ENCODE measurements around the gene PRELP. TPM values are rescaled to one million over a fixed set of nuclear protein-coding genes. Genes with fewer than 3 reads are reported as not detected.
"Not testable (repeated sequence)": the region's sequence is repeated elsewhere in the genome, so short reads cannot be mapped to it uniquely, and the experiment has no call there.

PRELP gene
- total RNA-seq, 6 experiments from 2014 or later = 3.8 to 10.8 (median 5.4) TPM

DNA sequence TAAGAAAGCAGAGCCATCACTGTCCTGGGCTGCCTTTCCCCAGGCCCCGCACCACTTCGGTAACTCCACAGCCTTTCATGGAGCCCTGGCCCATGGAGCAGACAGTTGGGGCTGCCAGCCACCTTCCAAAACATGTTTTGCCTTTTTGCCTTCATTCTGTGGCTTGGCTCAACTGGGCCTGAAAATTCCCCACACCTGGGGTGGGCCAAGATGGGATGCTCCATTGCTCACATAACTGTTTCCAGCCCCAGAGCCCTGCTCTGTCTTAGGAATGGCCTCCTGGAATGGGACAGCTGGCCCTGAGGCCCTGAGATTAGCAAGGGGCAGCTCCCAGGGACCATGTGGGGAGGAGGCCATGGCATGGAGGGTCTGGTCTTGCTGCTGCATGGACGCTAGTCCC lies 10.9 kb upstream of the PRELP start:
- Histone ChIP-seq H3K4me1 (no peaks in the 10 kb centered on the region), H3K27me3 (no peaks in the 10 kb centered on the region), H3K36me3 (no peaks in the 10 kb centered on the region), H3K4me3 (no peak overlapping the region), H3K27ac (no peak overlapping the region), H3K9me3 (no peaks in the 10 kb centered on the region)
- TF ChIP-seq, protein P1, sequence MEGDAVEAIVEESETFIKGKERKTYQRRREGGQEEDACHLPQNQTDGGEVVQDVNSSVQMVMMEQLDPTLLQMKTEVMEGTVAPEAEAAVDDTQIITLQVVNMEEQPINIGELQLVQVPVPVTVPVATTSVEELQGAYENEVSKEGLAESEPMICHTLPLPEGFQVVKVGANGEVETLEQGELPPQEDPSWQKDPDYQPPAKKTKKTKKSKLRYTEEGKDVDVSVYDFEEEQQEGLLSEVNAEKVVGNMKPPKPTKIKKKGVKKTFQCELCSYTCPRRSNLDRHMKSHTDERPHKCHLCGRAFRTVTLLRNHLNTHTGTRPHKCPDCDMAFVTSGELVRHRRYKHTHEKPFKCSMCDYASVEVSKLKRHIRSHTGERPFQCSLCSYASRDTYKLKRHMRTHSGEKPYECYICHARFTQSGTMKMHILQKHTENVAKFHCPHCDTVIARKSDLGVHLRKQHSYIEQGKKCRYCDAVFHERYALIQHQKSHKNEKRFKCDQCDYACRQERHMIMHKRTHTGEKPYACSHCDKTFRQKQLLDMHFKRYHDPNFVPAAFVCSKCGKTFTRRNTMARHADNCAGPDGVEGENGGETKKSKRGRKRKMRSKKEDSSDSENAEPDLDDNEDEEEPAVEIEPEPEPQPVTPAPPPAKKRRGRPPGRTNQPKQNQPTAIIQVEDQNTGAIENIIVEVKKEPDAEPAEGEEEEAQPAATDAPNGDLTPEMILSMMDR (IDR thresholded peaks at IDR 0.05) = no peak
- no peak for TF ChIP-seq POLR2A (IDR thresholded peaks at IDR 0.05)
- ATAC-seq = no peak
- no peak for DNase-seq
- no CpG with 5 or more reads among the region's 3 CpGs for WGBS (ENCODE audit: insufficient coverage, low coverage, low lambda C conversion rate, missing lambda C conversion rate)
- intact Hi-C loops (cut with DNase I) = no loop called here

- whole genome bisulfite sequencing (ENCODE audit: insufficient coverage, low coverage, low lambda C conversion rate, missing lambda C conversion rate) = 76% methylated on average over 6 of the region's 11 CpGs
- no peaks in the 10 kb centered on the region for H3K27me3 ChIP-seq
- ATAC-seq (peak in 1 of 4 donors; percentile 7), DNase-seq (no peak)
- peak overlapping the region in 1 of 3 donors; percentile 3 for H3K27ac ChIP-seq
- TF ChIP-seq, protein P1 (IDR thresholded peaks at IDR 0.05) = no peak
- TF ChIP-seq POLR2A (IDR thresholded peaks at IDR 0.05) = no peak
- H3K4me3 ChIP-seq = no peak overlapping the region
- no peaks in the 10 kb centered on the region for H3K4me1 ChIP-seq
- intact Hi-C loops (cut with DNase I) = no loop called here
- no peaks in the 10 kb centered on the region for H3K9me3 ChIP-seq
- H3K36me3 ChIP-seq = no peaks in the 10 kb centered on the region
These were observed 10.3 kb upstream of the PRELP start for GRCh38 chr1:203465146-203465798.

DNA sequence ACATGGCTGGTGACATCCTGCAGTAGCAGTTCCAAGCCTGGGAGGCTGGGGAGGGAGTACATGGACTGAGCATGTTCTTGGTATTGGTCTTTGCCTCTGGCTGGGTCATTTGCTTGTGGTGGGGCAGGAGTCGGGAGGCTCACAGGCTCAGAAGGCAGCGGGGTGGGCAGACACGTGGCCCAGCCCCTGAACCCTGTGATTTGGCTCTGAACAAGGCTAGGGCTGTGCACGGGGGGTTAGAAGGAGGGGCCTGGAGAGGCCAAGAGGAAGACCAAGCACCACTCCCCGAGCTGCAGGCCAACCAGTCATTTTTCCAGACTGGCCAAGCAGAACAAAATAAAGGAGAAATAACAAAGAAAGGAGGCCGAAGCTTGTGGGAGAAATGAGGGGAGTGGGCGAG lies 9.7 kb upstream of the PRELP start:
- intact Hi-C loops (cut with DNase I) = no loop called here
- H3K27me3 ChIP-seq = no peaks in the 10 kb centered on the region
- WGBS (ENCODE audit: insufficient coverage, low coverage, low lambda C conversion rate, missing lambda C conversion rate) = 50% methylated on average over 5 of the region's 7 CpGs
- no peaks in the 10 kb centered on the region for H3K4me1 ChIP-seq
- H3K36me3 ChIP-seq = no peaks in the 10 kb centered on the region
- TF ChIP-seq POLR2A (IDR thresholded peaks at IDR 0.05) = no peak
- TF ChIP-seq, protein P1 (IDR thresholded peaks at IDR 0.05) = no peak
- no peak overlapping the region for H3K4me3 ChIP-seq
- ATAC-seq (peak in 3 of 4 donors; percentile 13 to 47 (median 20)), DNase-seq (no peak)
- peak overlapping the region in 1 of 3 donors; percentile 3 for H3K27ac ChIP-seq
- no peaks in the 10 kb centered on the region for H3K9me3 ChIP-seq

DNA sequence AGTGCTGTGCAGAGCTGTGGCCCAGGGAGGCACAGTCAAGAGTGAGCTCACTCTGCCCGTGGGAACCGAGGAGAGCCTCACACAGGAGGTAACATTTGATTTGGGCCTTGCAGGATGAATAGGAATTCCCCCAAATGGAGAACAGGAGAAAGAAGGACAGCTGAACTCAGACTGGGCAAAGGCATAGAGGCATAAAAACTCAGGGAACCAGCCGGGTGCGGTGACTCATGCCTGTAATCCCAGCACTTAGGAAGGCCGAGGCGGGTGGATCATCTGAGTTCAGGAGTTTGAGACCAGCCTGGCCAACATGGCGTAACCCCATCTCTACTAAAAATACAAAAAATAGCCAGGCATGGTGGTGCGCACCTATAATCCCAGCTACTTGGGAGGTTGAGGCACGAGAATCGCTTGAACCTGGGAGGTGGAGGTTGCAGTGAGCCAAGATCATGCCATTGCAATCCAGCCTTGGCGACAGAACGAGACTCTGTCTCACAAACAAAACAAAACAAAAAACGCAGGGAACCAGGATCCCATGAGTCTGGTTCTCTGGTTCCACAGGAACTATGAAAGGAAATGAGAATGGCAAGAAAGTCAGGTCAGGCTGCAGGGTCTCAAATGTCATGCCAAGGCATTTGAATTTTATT lies 8.6 kb upstream of the PRELP start:
- intact Hi-C loops (cut with DNase I); H3K9me3 ChIP-seq; H3K27ac ChIP-seq; ATAC-seq; H3K4me1 ChIP-seq; H3K4me3 ChIP-seq; DNase-seq; H3K36me3 ChIP-seq; H3K27me3 ChIP-seq: not testable (repeated sequence)
- WGBS (ENCODE audit: insufficient coverage, low coverage, low lambda C conversion rate, missing lambda C conversion rate) = 78% methylated on average over 13 of the region's 13 CpGs

- H3K36me3 ChIP-seq = no peaks in the 10 kb centered on the region
- H3K27me3 ChIP-seq = no peaks in the 10 kb centered on the region
- 50% methylated on average over 9 of the region's 9 CpGs for WGBS (ENCODE audit: insufficient coverage, low coverage, low lambda C conversion rate, missing lambda C conversion rate)
- H3K4me1 ChIP-seq = no peaks in the 10 kb centered on the region
- TF ChIP-seq POLR2A (IDR thresholded peaks at IDR 0.05) = no peak
- TF ChIP-seq, protein P1 (IDR thresholded peaks at IDR 0.05) = no peak
- H3K4me3 ChIP-seq = no peak overlapping the region
- peak in 2 of 3 donors; percentile 31 to 63 for DNase-seq
- H3K27ac ChIP-seq = no peak overlapping the region
- intact Hi-C loops (cut with DNase I) = no loop called here
- no peaks in the 10 kb centered on the region for H3K9me3 ChIP-seq
- ATAC-seq = peak in 3 of 4 donors; percentile 19 to 35 (median 34)
These were observed 8.1 kb upstream of the PRELP start for GRCh38 chr1:203467550-203467921.
